HG03025 (cell line): Measurements from ENCODE around the gene TMEM267.
"Not testable (repeated sequence)": the region's sequence is repeated elsewhere in the genome, so short reads cannot be mapped to it uniquely, and the experiment has no call there.

Experiments used
- ATAC-seq: cut with Tn5 transposase; IDR thresholded peaks from one replicate; pipeline ENCODE4 v1.9.1; 2021; ENCODE audit warnings: mild to moderate bottlenecking, moderate library complexity; ENCODE audit not compliant: unreplicated experiment, low FRiP score

TMEM267 gene

GRCh38 chr5:43461066-43461465, 22.6 kb downstream of the TMEM267 start:
- ATAC-seq: no peak

- ATAC-seq: no peak
These were observed 27.1 kb downstream of the TMEM267 start for GRCh38 chr5:43456556-43456955.

GRCh38 chr5:43441575-43441974, 42.1 kb downstream of the TMEM267 start:
- ATAC-seq: not testable (repeated sequence)

- no peak for ATAC-seq
These were observed 46.5 kb downstream of the TMEM267 start for GRCh38 chr5:43437062-43437660.

- ATAC-seq: no peak
These were observed 50.3 kb downstream of the TMEM267 start for GRCh38 chr5:43433382-43433781.

- ATAC-seq: no peak
These were observed 50.9 kb downstream of the TMEM267 start for GRCh38 chr5:43432486-43433375.

GRCh38 chr5:43429706-43430105, 54.0 kb downstream of the TMEM267 start:
- ATAC-seq: no peak

- no peak for ATAC-seq
These were observed 54.6 kb downstream of the TMEM267 start for GRCh38 chr5:43429016-43429415.

- no peak for ATAC-seq
These were observed 56.4 kb downstream of the TMEM267 start for GRCh38 chr5:43427306-43427705.

GRCh38 chr5:43425983-43426382, 57.7 kb downstream of the TMEM267 start:
- ATAC-seq: no peak

- not testable (repeated sequence) for ATAC-seq
These were observed 60.6 kb downstream of the TMEM267 start for GRCh38 chr5:43423086-43423485.

- ATAC-seq: no peak
These were observed 61.5 kb downstream of the TMEM267 start for GRCh38 chr5:43422143-43422542.

GRCh38 chr5:43421450-43422133, 62.1 kb downstream of the TMEM267 start:
- no peak for ATAC-seq

GRCh38 chr5:43420241-43420640, 63.4 kb downstream of the TMEM267 start:
- no peak for ATAC-seq

- ATAC-seq: no peak
These were observed 65.1 kb downstream of the TMEM267 start for GRCh38 chr5:43418561-43418960.

GRCh38 chr5:43416803-43417394, 66.8 kb downstream of the TMEM267 start:
- no peak for ATAC-seq

- ATAC-seq: no peak
These were observed 67.5 kb downstream of the TMEM267 start for GRCh38 chr5:43415935-43416802.

GRCh38 chr5:43413966-43414365, 69.7 kb downstream of the TMEM267 start:
- ATAC-seq: no peak

GRCh38 chr5:43412644-43413043, 71.0 kb downstream of the TMEM267 start:
- ATAC-seq: no peak

- ATAC-seq: no peak
These were observed 71.5 kb downstream of the TMEM267 start, which contains the start of gene CCL28 for GRCh38 chr5:43412156-43412555. Gene CCL28 (minus strand): TSS chr5:43412391. CDS start chr5:43412316, 75 bp downstream.
